ENCODE data around the gene XPO5. TPM values are rescaled to one million over a fixed set of nuclear protein-coding genes. Genes with fewer than 3 reads are reported as not detected.
A peak's percentile ranks its signal among the peaks of the same experiment; 100 is the strongest.

The XPO5 gene
- total and polyA plus RNA-seq, 2 of the 4 experiments (the other 2 are of a cell fraction) = 29.0 to 30.1 TPM

GRCh38 chr6:43481591-43482236 lies 94.1 kb downstream of the XPO5 start:
- WGBS, 2 experiments (ENCODE audit: extremely low coverage in 2 of 2, insufficient read length in 1 of 2) = 72% methylated on average over 3 of the region's 11 CpGs; no CpG with 5 or more reads in 1 of the 2 experiments

More at GRCh38 chr6:43481591-43482236, 94.1 kb downstream of the XPO5 start:
- Histone ChIP-seq H3K4me1 (ENCODE audit: control insufficient read depth, insufficient read depth, low read length) (peaks cover 7% of the 10 kb centered on the region), H2AFZ (replicated peaks; ENCODE audit: low read length, poor library complexity) (no peak overlapping the region), H3K9me1 (ENCODE audit: insufficient read depth, low read length) (peaks cover 33% of the 10 kb centered on the region), H3K4me2 (ENCODE audit: low read depth, low read length) (no peak overlapping the region), H3K27me3 (ENCODE audit: control insufficient read depth, insufficient read depth, low read length) (no peaks in the 10 kb centered on the region), H3K4me3 (ENCODE audit: insufficient read depth, low read depth, low read length) (no peak overlapping the region), H3K9ac (ENCODE audit: low read depth, low read length) (no peak overlapping the region), H3K9me3 (ENCODE audit: control insufficient read depth, insufficient read depth, low read length) (no peaks in the 10 kb centered on the region), H3K23ac (ENCODE audit: low read depth, low read length) (no peak overlapping the region), H3K4ac (ENCODE audit: low read depth, low read length) (no peak overlapping the region), H2AK9ac (replicated peaks; ENCODE audit: low read depth, low read length, poor library complexity) (peak overlapping the region; percentile 71), H4K5ac (ENCODE audit: low read depth, low read length) (no peak overlapping the region), H2AK5ac (ENCODE audit: low read depth, low read length) (no peak overlapping the region), H3K27ac (ENCODE audit: insufficient read depth, low read length) (no peak overlapping the region), H4K8ac (ENCODE audit: low read depth in 2 of 2, low read length in 2 of 2) (no peak overlapping the region), H2BK120ac (ENCODE audit: low read depth, low read length) (no peak overlapping the region), H2BK15ac (ENCODE audit: low read depth, low read length) (no peak overlapping the region), H2BK5ac (ENCODE audit: low read depth, low read length, poor library complexity, severe bottlenecking) (no peak overlapping the region), H3K18ac (ENCODE audit: low read depth, low read length) (no peak overlapping the region), H4K20me1 (ENCODE audit: insufficient read depth, low read length) (peaks cover 10% of the 10 kb centered on the region; the same call in 1 of the 2 replicates), H3K56ac (ENCODE audit: extremely low read depth, insufficient read depth, low read length) (no peak overlapping the region), H3K36me3 (ENCODE audit: control insufficient read depth, insufficient read depth, low read length) (peaks cover 1% of the 10 kb centered on the region; the same call in 1 of the 2 replicates), H2BK20ac (ENCODE audit: low read depth, low read length) (no peak overlapping the region), H3K79me1 (ENCODE audit: low read depth in 1 of 2, low read length in 2 of 2) (peaks cover 54 to 71% of the 10 kb centered on the region in 2 experiments), H3K14ac (replicated peaks; ENCODE audit: low read depth, low read length) (no peak overlapping the region), H4K91ac (ENCODE audit: insufficient read depth, low read depth, low read length) (no peak overlapping the region)
- dilution Hi-C loops (cut with HindIII; ENCODE audit: low sequenced_read_pairs, unreplicated experiment) = no loop called here
- DNase-seq = no peak
- ChIA-PET POLR2A (ENCODE audit: unreplicated experiment) (interaction anchor here (0.6 to 0.7 kb wide), 3 partner anchors 10 to 487 kb away, joined by 4 to 18 read pairs (median 11); no protein-coding TSS in a partner anchor), CTCF (interaction anchor here (0.6 to 0.7 kb wide), 2 partner anchors 292 to 485 kb away, joined by 3 to 5 read pairs; no protein-coding TSS in a partner anchor)
- no TSS peak for BruUV-seq (replicated peaks)
- intact Hi-C loops (cut with micrococcal nuclease) = no loop called here
- ATAC-seq (ENCODE audit: low read depth) = no peak
- TF ChIP-seq RFX5 (IDR thresholded peaks at IDR 0.05; ENCODE audit: low read depth, low read length) (no peak), FOS (IDR thresholded peaks at IDR 0.05; ENCODE audit: low read depth, low read length) (no peak), ELK1 (IDR thresholded peaks at IDR 0.05; ENCODE audit: borderline replicate concordance, low read depth, low read length) (no peak), CEBPB (IDR thresholded peaks at IDR 0.05; ENCODE audit: low read depth, low read length) (no peak), CHD1 (IDR thresholded peaks at IDR 0.05; ENCODE audit: low read depth, low read length) (no peak), MXI1 (IDR thresholded peaks at IDR 0.05; ENCODE audit: borderline replicate concordance, low read depth, low read length) (no peak), RAD21 (IDR thresholded peaks at IDR 0.05; ENCODE audit: low read length) (no peak), BHLHE40 (IDR thresholded peaks at IDR 0.05; ENCODE audit: low read depth, low read length) (no peak), MAFK (IDR thresholded peaks at IDR 0.05; ENCODE audit: low read depth, low read length) (no peak), CTCF (conservative IDR thresholded peaks at IDR 0.05; ENCODE audit: low read depth, low read length) (no peak)
- in situ Hi-C loops (cut with MboI; ENCODE audit: low sequenced_read_pairs) = no loop called here
